ENCODE data around the gene NDE1.

The NDE1 gene

GRCh38 chr16:15694499-15694898 is 44.5 kb downstream of the NDE1 start:
- TF ChIP-seq CTCF (IDR thresholded peaks at IDR 0.05; ENCODE audit: low read depth, low read length): no peak

GRCh38 chr16:15699819-15700218 is 49.8 kb downstream of the NDE1 start:
- DNase-seq (ENCODE audit: low read depth in 2 of 2): no peak
- no peak for TF ChIP-seq CTCF (IDR thresholded peaks at IDR 0.05; ENCODE audit: low read depth, low read length)
- no peak overlapping the region for H3K4me3 ChIP-seq (replicated peaks in 1 of 2; ENCODE audit: low read depth in 2 of 2, low read length in 2 of 2)

More at GRCh38 chr16:15694499-15694898, 44.5 kb downstream of the NDE1 start:
- DNase-seq (ENCODE audit: low read depth in 2 of 2): peak in 1 of 2 donors; percentile 17
- no peak overlapping the region for H3K4me3 ChIP-seq (replicated peaks in 1 of 2; ENCODE audit: low read depth in 2 of 2, low read length in 2 of 2)

GRCh38 chr16:15701367-15701766 is 51.3 kb downstream of the NDE1 start:
- TF ChIP-seq CTCF (IDR thresholded peaks at IDR 0.05; ENCODE audit: low read depth, low read length): no peak
- no peak overlapping the region for H3K4me3 ChIP-seq (replicated peaks in 1 of 2; ENCODE audit: low read depth in 2 of 2, low read length in 2 of 2)
- no peak for DNase-seq (ENCODE audit: low read depth in 2 of 2)

GRCh38 chr16:15701975-15702970 is 52.2 kb downstream of the NDE1 start:
- DNase-seq (ENCODE audit: low read depth in 2 of 2): peak in 1 of 2 donors; percentile 64
- TF ChIP-seq CTCF (IDR thresholded peaks at IDR 0.05; ENCODE audit: low read depth, low read length): no peak

GRCh38 chr16:15703029-15703736 is 53.1 kb downstream of the NDE1 start:
- no peak for TF ChIP-seq CTCF (IDR thresholded peaks at IDR 0.05; ENCODE audit: low read depth, low read length)
- no peak for DNase-seq (ENCODE audit: low read depth in 2 of 2)
- no peak overlapping the region for H3K4me3 ChIP-seq (replicated peaks in 1 of 2; ENCODE audit: low read depth in 2 of 2, low read length in 2 of 2)

More at GRCh38 chr16:15701975-15702970, 52.2 kb downstream of the NDE1 start:
- no peak overlapping the region for H3K4me3 ChIP-seq (replicated peaks in 1 of 2; ENCODE audit: low read depth in 2 of 2, low read length in 2 of 2)

GRCh38 chr16:15704545-15704987 is 54.5 kb downstream of the NDE1 start:
- DNase-seq (ENCODE audit: low read depth in 2 of 2): peak; percentile 81 to 85
- peak; percentile 84 for TF ChIP-seq CTCF (IDR thresholded peaks at IDR 0.05; ENCODE audit: low read depth, low read length)
- H3K4me3 ChIP-seq (replicated peaks in 1 of 2; ENCODE audit: low read depth in 2 of 2, low read length in 2 of 2): no peak overlapping the region

All from cardiac fibroblast (primary cell).